ENCODE data around the gene EPB42. TPM values are rescaled to one million over a fixed set of nuclear protein-coding genes. Genes with fewer than 3 reads are reported as not detected.

EPB42 gene
- total and polyA plus RNA-seq, 2 donors (not counting 1 experiment from before 2014, with no cell fraction given): not detected

DNA sequence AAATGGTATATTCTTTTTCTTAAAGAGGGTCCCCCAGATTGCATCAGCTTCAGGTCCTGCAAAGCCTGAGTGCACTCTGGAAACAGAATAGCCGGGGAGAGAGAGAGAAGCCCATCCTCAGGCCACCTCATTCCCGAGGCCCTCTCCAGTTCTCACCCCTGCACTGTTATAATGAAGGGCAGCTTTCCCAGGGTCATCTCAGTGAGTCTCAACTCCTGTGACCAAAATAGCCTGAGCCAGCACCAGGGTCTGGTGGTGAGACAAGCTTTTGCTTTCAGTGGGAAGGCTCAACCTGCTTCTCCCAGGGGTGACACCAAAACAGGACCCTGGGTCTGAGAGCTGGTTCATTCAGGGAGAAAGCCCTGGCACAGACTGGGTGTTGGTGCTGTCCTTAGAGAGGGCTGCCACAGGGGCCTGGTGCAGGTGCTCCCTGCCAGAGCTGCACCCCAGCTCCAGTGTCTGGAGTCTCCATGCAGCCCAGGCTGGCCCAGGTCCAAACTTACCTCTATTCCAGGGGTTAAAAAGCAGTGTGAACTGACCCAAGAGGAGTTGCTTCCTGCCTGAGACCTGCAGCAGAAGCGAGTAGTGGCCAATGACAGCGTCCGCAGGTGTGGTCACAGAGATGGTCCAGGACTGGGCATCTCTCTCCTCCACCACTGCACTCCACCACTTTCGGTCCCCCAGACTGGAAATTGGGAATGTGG lies 6.1 kb downstream of the EPB42 start:
- H3K27me3 Mint-ChIP-seq: peaks cover 12% of the 10 kb centered on the region
- H4K20me1 ChIP-seq (ENCODE audit: control insufficient read depth, insufficient read depth, low read length, poor library complexity, severe bottlenecking): no peaks in the 10 kb centered on the region
- no peaks in the 10 kb centered on the region for H3K4me1 ChIP-seq (ENCODE audit: control insufficient read depth in 2 of 2, insufficient read depth in 2 of 2, low read length in 2 of 2)
- no peaks in the 10 kb centered on the region for H3K4me1 Mint-ChIP-seq
- H3K27me3 ChIP-seq (replicated peaks in 1 of 4; ENCODE audit: control extremely low read depth in 1 of 4, control insufficient read depth in 3 of 4, insufficient read depth in 4 of 4, low read length in 3 of 4): peaks cover 0 to 4% (median 0%) of the 10 kb centered on the region in 4 experiments
- DNase-seq: no peak
- no peak overlapping the region for H3K27ac Mint-ChIP-seq
- intact Hi-C loops (cut with micrococcal nuclease): no loop called here
- H3K9me3 Mint-ChIP-seq (ENCODE audit: insufficient read depth): peaks cover 2% of the 10 kb centered on the region
- ChIA-PET POLR2A (no interaction called here), CTCF (interaction anchor here (0.7 to 19.7 kb wide), 3 partner anchors 11 to 69 kb away, joined by 3 to 549 read pairs (median 24); no protein-coding TSS in a partner anchor)
- no peak overlapping the region for H3K9ac ChIP-seq (ENCODE audit: low read length)
- no peak overlapping the region for H3K4me3 Mint-ChIP-seq
- WGBS (ENCODE audit: insufficient coverage): 100% methylated on average over 3 of the region's 6 CpGs
- H3K79me2 ChIP-seq (ENCODE audit: control insufficient read depth, insufficient read depth, low read length): no peaks in the 10 kb centered on the region
- no peak overlapping the region for H2AFZ ChIP-seq (ENCODE audit: insufficient read depth, low read depth, low read length, poor library complexity, severe bottlenecking)
- no peaks in the 10 kb centered on the region for H3K36me3 ChIP-seq (replicated peaks in 1 of 2; ENCODE audit: control extremely low read depth in 1 of 2, control insufficient read depth in 1 of 2, extremely low read depth in 1 of 2, insufficient read depth in 2 of 2, low read length in 1 of 2)
- H3K27ac ChIP-seq (ENCODE audit: low read length in 2 of 2): no peak overlapping the region
- TF ChIP-seq CTCF (IDR thresholded peaks at IDR 0.05) (no peak), EZH2 (IDR thresholded peaks at IDR 0.05; ENCODE audit: borderline replicate concordance, insufficient read depth, low read depth, low read length, poor library complexity, severe bottlenecking) (no peak)
- no peak overlapping the region for H3K4me3 ChIP-seq (ENCODE audit: control extremely low read depth in 1 of 5, extremely low read depth in 1 of 5, insufficient read depth in 1 of 5, low read depth in 2 of 5, low read length in 4 of 5)
- ATAC-seq (ENCODE audit: low read depth): no peak
- H3K9me3 ChIP-seq (ENCODE audit: control extremely low read depth in 1 of 3, control insufficient read depth in 2 of 3, insufficient read depth in 1 of 3, low read length in 2 of 3): no peaks in the 10 kb centered on the region
- H3K4me2 ChIP-seq (replicated peaks; ENCODE audit: low read depth, low read length, poor library complexity, severe bottlenecking): no peak overlapping the region

- Histone ChIP-seq H3K27ac (ENCODE audit: low read length in 2 of 2) (no peak overlapping the region), H3K4me2 (replicated peaks; ENCODE audit: low read depth, low read length, poor library complexity, severe bottlenecking) (no peak overlapping the region), H2AFZ (ENCODE audit: insufficient read depth, low read depth, low read length, poor library complexity, severe bottlenecking) (no peak overlapping the region), H3K4me3 (ENCODE audit: control extremely low read depth in 1 of 5, extremely low read depth in 1 of 5, insufficient read depth in 1 of 5, low read depth in 2 of 5, low read length in 4 of 5) (no peak overlapping the region), H3K9me3 (ENCODE audit: control extremely low read depth in 1 of 3, control insufficient read depth in 2 of 3, insufficient read depth in 1 of 3, low read length in 2 of 3) (no peaks in the 10 kb centered on the region), H3K4me1 (ENCODE audit: control insufficient read depth in 2 of 2, insufficient read depth in 2 of 2, low read length in 2 of 2) (no peaks in the 10 kb centered on the region), H3K27me3 (replicated peaks in 1 of 4; ENCODE audit: control extremely low read depth in 1 of 4, control insufficient read depth in 3 of 4, insufficient read depth in 4 of 4, low read length in 3 of 4) (peaks cover 0 to 10% (median 0%) of the 10 kb centered on the region in 4 experiments), H4K20me1 (ENCODE audit: control insufficient read depth, insufficient read depth, low read length, poor library complexity, severe bottlenecking) (no peaks in the 10 kb centered on the region), H3K79me2 (ENCODE audit: control insufficient read depth, insufficient read depth, low read length) (no peaks in the 10 kb centered on the region), H3K9ac (ENCODE audit: low read length) (no peak overlapping the region), H3K36me3 (replicated peaks in 1 of 2; ENCODE audit: control extremely low read depth in 1 of 2, control insufficient read depth in 1 of 2, extremely low read depth in 1 of 2, insufficient read depth in 2 of 2, low read length in 1 of 2) (no peaks in the 10 kb centered on the region)
- intact Hi-C loops (cut with micrococcal nuclease): no loop called here
- ATAC-seq (ENCODE audit: low read depth) (no peak), DNase-seq (no peak)
- CTCF ChIA-PET: interaction anchor here (0.7 to 19.7 kb wide), 4 partner anchors 10 to 70 kb away, joined by 3 to 549 read pairs (median 16); no protein-coding TSS in a partner anchor
- peaks cover 2% of the 10 kb centered on the region for H3K9me3 Mint-ChIP-seq (ENCODE audit: insufficient read depth)
- H3K4me3 Mint-ChIP-seq: no peak overlapping the region
- no peak overlapping the region for H3K27ac Mint-ChIP-seq
- POLR2A ChIA-PET: no interaction called here
- WGBS (ENCODE audit: insufficient coverage): 83% methylated on average over 8 of the region's 8 CpGs
- H3K27me3 Mint-ChIP-seq: peaks cover 12% of the 10 kb centered on the region
- TF ChIP-seq EZH2 (IDR thresholded peaks at IDR 0.05; ENCODE audit: borderline replicate concordance, insufficient read depth, low read depth, low read length, poor library complexity, severe bottlenecking): no peak
- TF ChIP-seq CTCF (IDR thresholded peaks at IDR 0.05): no peak
- H3K4me1 Mint-ChIP-seq: no peaks in the 10 kb centered on the region
Observed at GRCh38 chr15:43214169-43214568, 6.6 kb downstream of the EPB42 start.
